Psoas muscle (tissue), 8 donors: ENCODE results near the gene IFIT2. TPM values are rescaled to one million over a fixed set of nuclear protein-coding genes. Genes with fewer than 3 reads are reported as not detected.

ENCODE experiments used
- ATAC-seq, 4 donors: fragments of 200-7000 bp; cut with Tn5 transposase; one replicate each; pipeline ENCODE4 v1.9.1; 2020; ENCODE audit warnings: moderate library complexity in 3 of 4, mild to moderate bottlenecking in 2 of 4
- DNase-seq, 2 donors: peaks; one replicate each; pipeline ENCODE4 v3.0.0-alpha.2; 2020
- H3K27ac ChIP-seq: fragments of 200-600 bp; one replicate; pipeline ENCODE4 v1.8.0; 2022
- H3K27me3 ChIP-seq, 3 donors: fragments of 200-600 bp in 1 of 3; one replicate each; pipeline versions ENCODE4 v1.6.1 to v1.8.0; 2013 to 2022; ENCODE audit warnings: low read length in 2 of 3, mild to moderate bottlenecking in 2 of 3, moderate library complexity in 1 of 3; ENCODE audit not compliant: insufficient read depth in 3 of 3
- H3K36me3 ChIP-seq, 2 donors: fragments of 200-600 bp in 1 of 2; one replicate each; pipeline versions ENCODE4 v1.6.1 to v1.8.0; 2013 to 2022; ENCODE audit warnings: low read depth in 1 of 2, mild to moderate bottlenecking in 1 of 2, moderate library complexity in 1 of 2; ENCODE audit not compliant: insufficient read depth in 1 of 2
- H3K4me1 ChIP-seq: fragments of 200-600 bp; one replicate; pipeline ENCODE4 v1.8.0; 2022
- H3K4me3 ChIP-seq: fragments of 200-600 bp; one replicate; pipeline ENCODE4 v1.8.0; 2022; ENCODE audit warnings: mild to moderate bottlenecking
- H3K9me3 ChIP-seq: fragments of 200-600 bp; one replicate; pipeline ENCODE4 v1.8.0; 2022
- CTCF ChIP-seq: fragments of 200-600 bp; IDR thresholded peaks from one replicate; pipeline ENCODE4 v1.8.0; 2022; ENCODE audit warnings: antibody characterized with exemption
- WGBS, 3 donors: extraction: QIAGEN DNeasy Blood & Tissue Kit; methylation state at CpG; one replicate each; pipeline versions ENCODE4 v1.1.6 to v1.1.7; 2013; 5-methylcytosine and 5-hydroxymethylcytosine counted together
- intact Hi-C, 2 donors: fragments of 100-400 bp; cut with DNase I; formaldehyde crosslinking; loops; one replicate each; pipeline versions ENCODE4 v1.11.0 to v1.14.2; 2022
- polyA plus RNA-seq, 3 donors: library from polyadenylated mRNA; stranded (reverse); fragments of 200-250 nt; gene quantifications; one replicate each; pipeline ENCODE4 v1.2.3, GENCODE V29; 2013
- total RNA-seq, 4 donors: library from RNA; stranded (reverse); fragmentation: NEBNext Ultra II Directional in 2 of 4; extraction: Animal tissue kit (Norgen Biotek cat#: 25700) in 2 of 4; gene quantifications; one replicate each; pipeline versions ENCODE4 v1.2.1 to v1.2.4, GENCODE V29; 2021 to 2023
- donor health status: healthy with polysubstance abuse.
- donor health status: DM: no; HTN: no; CAD: no; lungs with moderate emphysema.
- donor health status: Bipolar disorder and iron deficiency.
- donor health status: healthy.
- donor health status: DM: yes; HTN: yes; CAD: no.
- donor health status: DM: no; HTN: no; CAD: no.
- donor health status: DM: no; HTN: no; CAD: no.
- donor health status: DM: yes; HTN: yes; CAD: no.

IFIT2 gene
- total and polyA plus RNA-seq, 7 donors, result 1.2 to 4.2 (median 1.3) TPM

DNA sequence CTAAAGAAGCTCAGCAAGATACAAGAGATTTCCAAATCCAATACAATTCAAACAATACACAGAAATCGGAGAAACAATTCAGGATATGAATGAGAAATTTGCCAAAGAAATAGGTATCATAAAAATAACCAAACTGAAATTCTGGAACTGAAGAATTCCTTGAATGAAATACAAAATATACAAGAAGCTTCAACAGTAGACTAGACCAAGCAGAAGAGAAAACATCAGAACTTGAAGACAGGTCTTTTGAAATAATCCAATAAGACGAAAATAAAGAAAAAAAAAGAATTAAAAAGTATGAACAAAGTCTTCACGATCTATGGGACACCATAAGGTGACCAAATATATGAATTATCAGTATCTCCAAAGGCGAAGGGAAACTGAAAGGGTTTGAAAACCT lies 2.8 kb upstream of the IFIT2 start:
- Histone ChIP-seq H3K4me3 (no peak overlapping the region), H3K4me1 (peaks cover 38% of the 10 kb centered on the region), H3K27me3 (no peaks in the 10 kb centered on the region), H3K36me3 (no peaks in the 10 kb centered on the region), H3K27ac (no peak overlapping the region), H3K9me3 (no peaks in the 10 kb centered on the region)
- no peak for DNase-seq
- TF ChIP-seq CTCF, result no peak
- ATAC-seq, result no peak
- 73 to 97% (median 83%) methylated on average over 4 of the region's 4 CpGs for WGBS, 3 donors
- intact Hi-C loops, result loop anchor here in 1 of 2 donors (5.0 to 10.0 kb wide), 2 partner anchors 78 to 346 kb away; partner anchors contain the start of genes IFIT1B and PANK1

DNA sequence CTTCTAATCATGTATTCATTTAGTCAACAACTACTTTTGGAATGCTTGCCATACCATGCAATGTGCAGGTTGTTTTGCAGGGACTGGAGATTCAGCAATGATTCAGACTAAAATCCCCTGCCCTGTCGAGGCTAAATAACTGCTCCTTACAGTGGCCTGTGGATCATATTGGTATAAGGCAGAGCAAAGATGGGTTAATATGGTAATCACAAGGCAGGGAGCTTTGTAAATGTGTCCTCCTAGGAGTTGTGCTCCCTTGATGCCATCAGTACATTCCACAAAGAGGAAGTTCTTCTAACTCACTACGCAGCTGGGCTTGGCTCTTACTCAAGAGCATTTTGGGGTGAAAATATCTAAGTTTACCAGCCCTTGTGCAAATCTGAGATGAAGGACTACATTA lies 614 bp upstream of the IFIT2 start:
- Histone ChIP-seq H3K27me3 (no peaks in the 10 kb centered on the region), H3K27ac (peak overlapping the region; percentile 92), H3K36me3 (no peaks in the 10 kb centered on the region), H3K4me1 (peaks cover 29% of the 10 kb centered on the region), H3K9me3 (no peaks in the 10 kb centered on the region), H3K4me3 (peak overlapping the region; percentile 70)
- ATAC-seq, result peak; percentile 26 to 46 (median 31)
- intact Hi-C loops, result loop anchor here in 1 of 2 donors (2.0 kb wide), 1 partner anchor 28 kb away; no protein-coding TSS in a partner anchor
- WGBS, 3 donors, result 11 to 17% (median 11%) methylated on average over 2 of the region's 2 CpGs
- DNase-seq, result no peak
- no peak for TF ChIP-seq CTCF

DNA sequence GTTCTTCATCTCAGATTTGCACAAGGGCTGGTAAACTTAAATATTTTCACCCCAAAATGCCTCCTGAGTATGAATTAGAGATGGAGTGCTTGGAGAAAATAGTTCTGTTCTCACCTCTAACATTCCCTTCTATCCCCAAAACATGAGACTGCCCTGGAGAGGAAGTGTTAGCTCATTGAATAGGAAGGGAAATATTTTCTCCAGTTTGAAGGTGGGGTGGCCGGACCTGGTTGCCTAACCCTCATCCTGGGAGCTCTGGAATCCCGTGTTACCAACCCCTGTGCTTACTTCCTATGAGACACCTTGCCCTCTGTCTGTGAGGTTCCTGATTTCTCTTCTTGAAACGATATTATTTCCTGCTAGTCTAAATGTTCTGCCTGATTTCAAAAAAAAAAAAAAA lies 779 bp downstream of the IFIT2 start:
- peak overlapping the region; percentile 92 for H3K27ac ChIP-seq
- H3K9me3 ChIP-seq, result no peaks in the 10 kb centered on the region
- 23 to 36% (median 34%) methylated on average over 3 of the region's 3 CpGs for WGBS, 3 donors
- no peak for TF ChIP-seq CTCF
- ATAC-seq (no peak), DNase-seq (no peak)
- intact Hi-C loops, result no loop called here
- no peaks in the 10 kb centered on the region for H3K36me3 ChIP-seq
- peak overlapping the region; percentile 70 for H3K4me3 ChIP-seq
- no peaks in the 10 kb centered on the region for H3K27me3 ChIP-seq
- peaks cover 16% of the 10 kb centered on the region for H3K4me1 ChIP-seq

- TF ChIP-seq CTCF, result no peak
- 41 to 50% (median 49%) methylated on average over 2 of the region's 2 CpGs for WGBS, 3 donors
- ATAC-seq, result no peak
- Histone ChIP-seq H3K9me3 (no peaks in the 10 kb centered on the region), H3K27ac (no peak overlapping the region), H3K4me3 (peak overlapping the region; percentile 70), H3K36me3 (no peaks in the 10 kb centered on the region), H3K27me3 (no peaks in the 10 kb centered on the region), H3K4me1 (peaks cover 14% of the 10 kb centered on the region)
- no peak for DNase-seq
- intact Hi-C loops, result no loop called here
Observed at GRCh38 chr10:89303161-89303560, 1.3 kb downstream of the IFIT2 start.

- ATAC-seq (no peak), DNase-seq (no peak)
- no peak overlapping the region for H3K27ac ChIP-seq
- TF ChIP-seq CTCF, result no peak
- WGBS, 3 donors, result 52 to 88% (median 56%) methylated on average over 4 of the region's 4 CpGs
- H3K27me3 ChIP-seq, result no peaks in the 10 kb centered on the region
- no peaks in the 10 kb centered on the region for H3K9me3 ChIP-seq
- intact Hi-C loops, result no loop called here
- no peaks in the 10 kb centered on the region for H3K36me3 ChIP-seq
- H3K4me1 ChIP-seq, result peaks cover 14% of the 10 kb centered on the region
- no peak overlapping the region for H3K4me3 ChIP-seq
Observed at GRCh38 chr10:89304026-89304425, 2.2 kb downstream of the IFIT2 start.
